GM21786 (cell line): ENCODE data around the gene ARHGEF12.

Source experiments
- ATAC-seq: cut with Tn5 transposase; IDR thresholded peaks from one replicate; pipeline ENCODE4 v1.9.1; 2021; ENCODE audit not compliant: unreplicated experiment

The ARHGEF12 gene

GRCh38 chr11:120529911-120530310 is 193.7 kb downstream of the ARHGEF12 start:
- no peak for ATAC-seq

GRCh38 chr11:120532082-120532831 is 196.0 kb downstream of the ARHGEF12 start:
- ATAC-seq: no peak

GRCh38 chr11:120532832-120533196 is 196.6 kb downstream of the ARHGEF12 start:
- no peak for ATAC-seq

GRCh38 chr11:120536091-120536796 is 200.0 kb downstream of the ARHGEF12 start:
- ATAC-seq: no peak

GRCh38 chr11:120536797-120537169 is 200.6 kb downstream of the ARHGEF12 start:
- ATAC-seq: no peak

- no peak for ATAC-seq
Measured at GRCh38 chr11:120537996-120538395, 201.8 kb downstream of the ARHGEF12 start.

GRCh38 chr11:120538707-120539106 is 202.5 kb downstream of the ARHGEF12 start:
- ATAC-seq: no peak
